ENCODE results near the gene HDDC3.

Gene HDDC3

GRCh38 chr15:90921887-90922286 is 10.5 kb downstream of the HDDC3 start:
- TF ChIP-seq, protein P1, sequence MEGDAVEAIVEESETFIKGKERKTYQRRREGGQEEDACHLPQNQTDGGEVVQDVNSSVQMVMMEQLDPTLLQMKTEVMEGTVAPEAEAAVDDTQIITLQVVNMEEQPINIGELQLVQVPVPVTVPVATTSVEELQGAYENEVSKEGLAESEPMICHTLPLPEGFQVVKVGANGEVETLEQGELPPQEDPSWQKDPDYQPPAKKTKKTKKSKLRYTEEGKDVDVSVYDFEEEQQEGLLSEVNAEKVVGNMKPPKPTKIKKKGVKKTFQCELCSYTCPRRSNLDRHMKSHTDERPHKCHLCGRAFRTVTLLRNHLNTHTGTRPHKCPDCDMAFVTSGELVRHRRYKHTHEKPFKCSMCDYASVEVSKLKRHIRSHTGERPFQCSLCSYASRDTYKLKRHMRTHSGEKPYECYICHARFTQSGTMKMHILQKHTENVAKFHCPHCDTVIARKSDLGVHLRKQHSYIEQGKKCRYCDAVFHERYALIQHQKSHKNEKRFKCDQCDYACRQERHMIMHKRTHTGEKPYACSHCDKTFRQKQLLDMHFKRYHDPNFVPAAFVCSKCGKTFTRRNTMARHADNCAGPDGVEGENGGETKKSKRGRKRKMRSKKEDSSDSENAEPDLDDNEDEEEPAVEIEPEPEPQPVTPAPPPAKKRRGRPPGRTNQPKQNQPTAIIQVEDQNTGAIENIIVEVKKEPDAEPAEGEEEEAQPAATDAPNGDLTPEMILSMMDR (IDR thresholded peaks at IDR 0.05; ENCODE audit: low read depth, low read length) = no peak
- no peak overlapping the region for H3K4me3 ChIP-seq (replicated peaks in 1 of 2; ENCODE audit: low read depth in 2 of 2, low read length in 2 of 2)
- DNase-seq (ENCODE audit: low read depth in 2 of 2) = no peak

DNA sequence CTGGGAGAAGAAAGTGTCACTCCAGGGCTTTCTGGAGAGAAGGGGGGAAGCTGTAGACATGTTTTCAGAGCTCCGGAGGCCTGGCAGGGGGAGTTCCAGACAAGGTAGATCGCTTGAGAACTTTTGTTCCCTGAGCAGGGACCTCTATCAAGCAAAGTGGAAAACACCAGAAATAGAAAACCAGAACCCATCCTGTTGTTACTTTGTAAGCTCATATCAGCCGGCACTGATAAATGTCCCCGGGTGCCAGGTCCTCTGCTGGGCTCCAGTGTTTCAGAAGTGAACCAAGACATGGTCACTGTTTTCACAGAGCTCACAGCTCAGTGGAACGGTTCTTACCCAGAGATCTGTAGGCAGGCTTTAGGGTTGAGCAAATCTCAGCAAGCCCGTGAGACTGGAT is 13.5 kb downstream of the HDDC3 start:
- no peak overlapping the region for H3K4me3 ChIP-seq (replicated peaks in 1 of 2; ENCODE audit: low read depth in 2 of 2, low read length in 2 of 2)
- TF ChIP-seq, protein P1 (IDR thresholded peaks at IDR 0.05; ENCODE audit: low read depth, low read length) = no peak
- DNase-seq (ENCODE audit: low read depth in 2 of 2) = no peak

DNA sequence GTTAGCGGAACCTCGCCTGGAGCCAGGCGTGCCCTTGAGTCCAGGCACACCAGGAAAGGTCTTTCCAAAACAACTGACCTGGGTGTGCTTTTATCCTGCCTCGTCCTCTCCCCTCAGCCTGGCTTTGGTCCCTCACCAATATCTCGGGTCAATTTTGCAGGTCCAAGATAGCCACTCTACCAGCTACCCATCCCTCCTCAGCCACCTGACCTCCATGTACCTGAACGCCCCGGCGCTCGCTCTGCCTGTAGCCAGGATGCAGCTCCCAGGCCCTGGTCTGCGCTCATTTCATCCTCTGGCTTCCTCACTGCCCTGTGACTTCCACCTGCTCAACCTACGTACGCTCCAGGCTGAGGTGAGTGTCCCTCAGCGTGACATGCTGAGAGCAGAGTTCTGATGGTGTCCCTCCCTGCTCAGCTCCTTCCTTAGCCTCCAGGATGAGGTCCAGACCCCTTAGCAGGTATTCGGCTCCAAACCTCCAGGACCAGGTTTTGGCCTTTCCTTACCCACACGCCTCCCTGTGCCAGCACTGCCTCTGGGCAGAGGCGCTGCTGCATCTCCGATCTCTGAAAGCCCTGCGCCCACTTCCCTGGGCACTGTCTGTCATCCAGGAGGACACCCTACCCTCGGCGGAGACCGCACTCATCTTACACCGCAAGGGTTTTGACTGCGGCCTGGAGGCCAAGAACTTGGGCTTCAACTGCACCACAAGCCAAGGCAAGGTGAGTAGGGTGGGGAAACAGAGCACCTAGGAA is 14.1 kb downstream of the HDDC3 start:
- DNase-seq (ENCODE audit: low read depth in 2 of 2) = no peak
- TF ChIP-seq, protein P1 (IDR thresholded peaks at IDR 0.05; ENCODE audit: low read depth, low read length) = no peak
- H3K4me3 ChIP-seq (replicated peaks in 1 of 2; ENCODE audit: low read depth in 2 of 2, low read length in 2 of 2) = no peak overlapping the region

- TF ChIP-seq, protein P1 (IDR thresholded peaks at IDR 0.05; ENCODE audit: low read depth, low read length) = no peak
- DNase-seq (ENCODE audit: low read depth in 2 of 2) = no peak
- H3K4me3 ChIP-seq (replicated peaks in 1 of 2; ENCODE audit: low read depth in 2 of 2, low read length in 2 of 2) = no peak overlapping the region
These were observed 14.8 kb downstream of the HDDC3 start for GRCh38 chr15:90917569-90917968.

GRCh38 chr15:90916461-90916860 is 15.9 kb downstream of the HDDC3 start:
- TF ChIP-seq, protein P1 (IDR thresholded peaks at IDR 0.05; ENCODE audit: low read depth, low read length) = no peak
- no peak overlapping the region for H3K4me3 ChIP-seq (replicated peaks in 1 of 2; ENCODE audit: low read depth in 2 of 2, low read length in 2 of 2)
- DNase-seq (ENCODE audit: low read depth in 2 of 2) = no peak

- TF ChIP-seq, protein P1 (IDR thresholded peaks at IDR 0.05; ENCODE audit: low read depth, low read length) = no peak
- DNase-seq (ENCODE audit: low read depth in 2 of 2) = peak in 1 of 2 donors; percentile 6
- H3K4me3 ChIP-seq (replicated peaks in 1 of 2; ENCODE audit: low read depth in 2 of 2, low read length in 2 of 2) = no peak overlapping the region
These were observed 16.4 kb downstream of the HDDC3 start for GRCh38 chr15:90915808-90916440.
